Ishikawa (cell line): ENCODE results near the gene REV3L.

Experiments used
- CEBPB ChIP-seq: IDR thresholded peaks from 2 replicates; pipeline ENCODE4 v1.6.1; 2012
- EP300 ChIP-seq: IDR thresholded peaks from 2 replicates; pipeline ENCODE4 v1.6.1; 2012; ENCODE audit warnings: borderline replicate concordance
- TAF1 ChIP-seq: IDR thresholded peaks from 2 replicates; pipeline ENCODE4 v1.6.1; 2012; ENCODE audit warnings: low read depth, mild to moderate bottlenecking
- TF ChIP-seq, protein P1 (sequence below): IDR thresholded peaks from 2 replicates; pipeline ENCODE4 v1.6.1; 2012

DNA sequence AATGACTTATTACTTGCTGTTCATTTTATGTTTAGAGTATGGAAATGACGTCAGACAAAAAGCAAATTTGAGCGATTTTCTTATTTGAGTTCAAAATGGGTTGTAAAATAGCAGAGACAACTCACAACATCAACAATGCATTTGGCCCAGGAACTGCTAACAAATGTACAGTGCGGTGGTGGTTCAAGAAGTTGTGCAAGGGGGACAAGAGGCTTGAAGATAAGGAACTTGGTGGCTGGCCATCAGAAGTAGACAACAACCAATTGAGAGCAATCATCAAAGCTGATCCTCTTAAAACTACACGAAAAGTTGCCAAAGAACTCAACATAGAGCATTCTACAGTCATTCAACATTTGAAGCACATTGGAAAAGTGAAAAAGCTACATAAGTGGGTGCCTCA, 43.8 kb downstream of the REV3L start:
- TF ChIP-seq EP300, result no peak
- no peak for TF ChIP-seq CEBPB
- TF ChIP-seq TAF1, result no peak
- TF ChIP-seq, protein P1, sequence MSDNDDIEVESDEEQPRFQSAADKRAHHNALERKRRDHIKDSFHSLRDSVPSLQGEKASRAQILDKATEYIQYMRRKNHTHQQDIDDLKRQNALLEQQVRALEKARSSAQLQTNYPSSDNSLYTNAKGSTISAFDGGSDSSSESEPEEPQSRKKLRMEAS, result no peak
